Measurements from ENCODE around the gene LRRC37B. TPM values are rescaled to one million over a fixed set of nuclear protein-coding genes. Genes with fewer than 3 reads are reported as not detected.

The LRRC37B gene
- total and polyA plus RNA-seq, 2 of the 13 experiments (the other 11 are each of a cell fraction or from before 2014, with no cell fraction given) = 8.7 to 8.8 TPM

DNA sequence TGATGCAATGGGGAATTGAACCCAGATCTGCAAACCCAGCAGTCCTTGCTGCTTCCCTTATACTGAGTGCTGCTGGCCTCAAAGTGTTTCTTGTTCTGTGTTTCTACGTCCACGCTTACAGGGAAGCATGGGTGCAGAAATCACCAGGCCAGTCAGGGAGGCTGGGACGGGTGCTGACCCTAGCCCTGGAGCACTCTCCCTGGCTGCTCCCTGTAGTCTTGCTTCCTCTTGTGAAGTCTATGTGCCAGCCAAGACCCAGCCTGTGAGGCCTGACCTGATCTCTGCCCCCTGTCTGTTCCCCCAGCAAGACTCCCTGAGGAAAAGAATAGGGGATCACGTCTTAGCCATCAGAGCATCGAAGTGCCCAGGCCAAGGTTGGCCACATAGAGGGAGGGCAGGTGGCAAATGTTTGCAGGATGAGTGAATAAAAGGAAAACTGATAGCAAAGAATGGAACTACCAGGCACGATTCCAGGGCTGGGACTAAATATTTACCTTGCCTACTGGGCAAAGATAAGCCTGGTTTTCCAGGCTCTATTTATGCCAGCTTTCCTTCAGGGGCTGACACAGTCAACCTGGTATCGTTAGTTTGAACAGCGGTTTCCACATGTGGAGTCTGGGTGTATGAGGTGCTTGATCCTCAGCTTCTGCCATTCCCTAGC is 93.9 kb downstream of the LRRC37B start (continued):
- TF ChIP-seq, protein P1, sequence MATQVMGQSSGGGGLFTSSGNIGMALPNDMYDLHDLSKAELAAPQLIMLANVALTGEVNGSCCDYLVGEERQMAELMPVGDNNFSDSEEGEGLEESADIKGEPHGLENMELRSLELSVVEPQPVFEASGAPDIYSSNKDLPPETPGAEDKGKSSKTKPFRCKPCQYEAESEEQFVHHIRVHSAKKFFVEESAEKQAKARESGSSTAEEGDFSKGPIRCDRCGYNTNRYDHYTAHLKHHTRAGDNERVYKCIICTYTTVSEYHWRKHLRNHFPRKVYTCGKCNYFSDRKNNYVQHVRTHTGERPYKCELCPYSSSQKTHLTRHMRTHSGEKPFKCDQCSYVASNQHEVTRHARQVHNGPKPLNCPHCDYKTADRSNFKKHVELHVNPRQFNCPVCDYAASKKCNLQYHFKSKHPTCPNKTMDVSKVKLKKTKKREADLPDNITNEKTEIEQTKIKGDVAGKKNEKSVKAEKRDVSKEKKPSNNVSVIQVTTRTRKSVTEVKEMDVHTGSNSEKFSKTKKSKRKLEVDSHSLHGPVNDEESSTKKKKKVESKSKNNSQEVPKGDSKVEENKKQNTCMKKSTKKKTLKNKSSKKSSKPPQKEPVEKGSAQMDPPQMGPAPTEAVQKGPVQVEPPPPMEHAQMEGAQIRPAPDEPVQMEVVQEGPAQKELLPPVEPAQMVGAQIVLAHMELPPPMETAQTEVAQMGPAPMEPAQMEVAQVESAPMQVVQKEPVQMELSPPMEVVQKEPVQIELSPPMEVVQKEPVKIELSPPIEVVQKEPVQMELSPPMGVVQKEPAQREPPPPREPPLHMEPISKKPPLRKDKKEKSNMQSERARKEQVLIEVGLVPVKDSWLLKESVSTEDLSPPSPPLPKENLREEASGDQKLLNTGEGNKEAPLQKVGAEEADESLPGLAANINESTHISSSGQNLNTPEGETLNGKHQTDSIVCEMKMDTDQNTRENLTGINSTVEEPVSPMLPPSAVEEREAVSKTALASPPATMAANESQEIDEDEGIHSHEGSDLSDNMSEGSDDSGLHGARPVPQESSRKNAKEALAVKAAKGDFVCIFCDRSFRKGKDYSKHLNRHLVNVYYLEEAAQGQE (IDR thresholded peaks at IDR 0.05; ENCODE audit: borderline replicate concordance in 1 of 2, low read depth in 1 of 2, low read length in 2 of 2) = no peak
- TF ChIP-seq, protein P2, sequence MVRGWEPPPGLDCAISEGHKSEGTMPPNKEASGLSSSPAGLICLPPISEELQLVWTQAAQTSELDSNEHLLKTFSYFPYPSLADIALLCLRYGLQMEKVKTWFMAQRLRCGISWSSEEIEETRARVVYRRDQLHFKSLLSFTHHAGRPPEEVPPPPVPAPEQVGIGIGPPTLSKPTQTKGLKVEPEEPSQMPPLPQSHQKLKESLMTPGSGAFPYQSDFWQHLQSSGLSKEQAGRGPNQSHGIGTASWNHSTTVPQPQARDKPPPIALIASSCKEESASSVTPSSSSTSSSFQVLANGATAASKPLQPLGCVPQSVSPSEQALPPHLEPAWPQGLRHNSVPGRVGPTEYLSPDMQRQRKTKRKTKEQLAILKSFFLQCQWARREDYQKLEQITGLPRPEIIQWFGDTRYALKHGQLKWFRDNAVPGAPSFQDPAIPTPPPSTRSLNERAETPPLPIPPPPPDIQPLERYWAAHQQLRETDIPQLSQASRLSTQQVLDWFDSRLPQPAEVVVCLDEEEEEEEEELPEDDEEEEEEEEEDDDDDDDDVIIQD (CRISPR knock-in tag; IDR thresholded peaks at IDR 0.05; ENCODE audit: low read depth) = no peak
- TF ChIP-seq, protein P3, sequence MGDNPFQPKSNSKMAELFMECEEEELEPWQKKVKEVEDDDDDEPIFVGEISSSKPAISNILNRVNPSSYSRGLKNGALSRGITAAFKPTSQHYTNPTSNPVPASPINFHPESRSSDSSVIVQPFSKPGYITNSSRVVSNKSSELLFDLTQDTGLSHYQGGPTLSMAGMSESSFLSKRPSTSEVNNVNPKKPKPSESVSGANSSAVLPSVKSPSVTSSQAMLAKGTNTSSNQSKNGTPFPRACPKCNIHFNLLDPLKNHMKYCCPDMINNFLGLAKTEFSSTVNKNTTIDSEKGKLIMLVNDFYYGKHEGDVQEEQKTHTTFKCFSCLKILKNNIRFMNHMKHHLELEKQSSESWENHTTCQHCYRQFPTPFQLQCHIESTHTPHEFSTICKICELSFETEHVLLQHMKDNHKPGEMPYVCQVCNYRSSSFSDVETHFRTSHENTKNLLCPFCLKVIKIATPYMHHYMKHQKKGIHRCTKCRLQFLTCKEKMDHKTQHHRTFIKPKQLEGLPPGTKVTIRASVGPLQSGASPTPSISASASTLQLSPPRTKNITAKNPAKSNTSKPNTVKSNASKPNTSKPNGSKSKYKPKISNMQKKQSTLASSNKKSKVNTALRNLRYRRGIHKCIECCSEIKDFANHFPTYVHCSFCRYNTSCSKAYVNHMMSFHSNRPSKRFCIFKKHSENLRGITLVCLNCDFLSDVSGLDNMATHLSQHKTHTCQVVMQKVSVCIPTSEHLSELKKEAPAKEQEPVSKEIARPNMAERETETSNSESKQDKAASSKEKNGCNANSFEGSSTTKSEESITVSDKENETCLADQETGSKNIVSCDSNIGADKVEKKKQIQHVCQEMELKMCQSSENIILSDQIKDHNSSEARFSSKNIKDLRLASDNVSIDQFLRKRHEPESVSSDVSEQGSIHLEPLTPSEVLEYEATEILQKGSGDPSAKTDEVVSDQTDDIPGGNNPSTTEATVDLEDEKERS (CRISPR knock-in tag; IDR thresholded peaks at IDR 0.05) = no peak
- TF ChIP-seq, protein P4, sequence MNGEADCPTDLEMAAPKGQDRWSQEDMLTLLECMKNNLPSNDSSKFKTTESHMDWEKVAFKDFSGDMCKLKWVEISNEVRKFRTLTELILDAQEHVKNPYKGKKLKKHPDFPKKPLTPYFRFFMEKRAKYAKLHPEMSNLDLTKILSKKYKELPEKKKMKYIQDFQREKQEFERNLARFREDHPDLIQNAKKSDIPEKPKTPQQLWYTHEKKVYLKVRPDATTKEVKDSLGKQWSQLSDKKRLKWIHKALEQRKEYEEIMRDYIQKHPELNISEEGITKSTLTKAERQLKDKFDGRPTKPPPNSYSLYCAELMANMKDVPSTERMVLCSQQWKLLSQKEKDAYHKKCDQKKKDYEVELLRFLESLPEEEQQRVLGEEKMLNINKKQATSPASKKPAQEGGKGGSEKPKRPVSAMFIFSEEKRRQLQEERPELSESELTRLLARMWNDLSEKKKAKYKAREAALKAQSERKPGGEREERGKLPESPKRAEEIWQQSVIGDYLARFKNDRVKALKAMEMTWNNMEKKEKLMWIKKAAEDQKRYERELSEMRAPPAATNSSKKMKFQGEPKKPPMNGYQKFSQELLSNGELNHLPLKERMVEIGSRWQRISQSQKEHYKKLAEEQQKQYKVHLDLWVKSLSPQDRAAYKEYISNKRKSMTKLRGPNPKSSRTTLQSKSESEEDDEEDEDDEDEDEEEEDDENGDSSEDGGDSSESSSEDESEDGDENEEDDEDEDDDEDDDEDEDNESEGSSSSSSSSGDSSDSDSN (CRISPR knock-in tag; IDR thresholded peaks at IDR 0.05) = no peak
- TF ChIP-seq, protein P5, sequence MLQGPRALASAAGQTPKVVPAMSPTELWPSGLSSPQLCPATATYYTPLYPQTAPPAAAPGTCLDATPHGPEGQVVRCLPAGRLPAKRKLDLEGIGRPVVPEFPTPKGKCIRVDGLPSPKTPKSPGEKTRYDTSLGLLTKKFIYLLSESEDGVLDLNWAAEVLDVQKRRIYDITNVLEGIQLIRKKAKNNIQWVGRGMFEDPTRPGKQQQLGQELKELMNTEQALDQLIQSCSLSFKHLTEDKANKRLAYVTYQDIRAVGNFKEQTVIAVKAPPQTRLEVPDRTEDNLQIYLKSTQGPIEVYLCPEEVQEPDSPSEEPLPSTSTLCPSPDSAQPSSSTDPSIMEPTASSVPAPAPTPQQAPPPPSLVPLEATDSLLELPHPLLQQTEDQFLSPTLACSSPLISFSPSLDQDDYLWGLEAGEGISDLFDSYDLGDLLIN (CRISPR knock-in tag; IDR thresholded peaks at IDR 0.05; ENCODE audit: borderline replicate concordance) = no peak

All from HepG2 (cell line).